IPS-18c (cell line): ENCODE results near the gene PRKCSH.
"Not testable (repeated sequence)": the region's sequence is repeated elsewhere in the genome, so short reads cannot be mapped to it uniquely, and the experiment has no call there.

Source experiments
- H3K4me3 ChIP-seq: 2 replicates; pipeline ENCODE4 v1.7.0; 2013; ENCODE audit warnings: low read depth, mild to moderate bottlenecking, low read length, moderate library complexity; ENCODE audit not compliant: insufficient read depth
- H3K9me3 ChIP-seq: one replicate; pipeline ENCODE4 v1.6.1; 2013; ENCODE audit warnings: mild to moderate bottlenecking, low read length, moderate library complexity; ENCODE audit not compliant: control insufficient read depth, insufficient read depth

Gene PRKCSH

GRCh38 chr19:11444059-11444458 is 8.6 kb downstream of the PRKCSH start:
- H3K9me3 ChIP-seq, result no peaks in the 10 kb centered on the region
- H3K4me3 ChIP-seq, result no peak overlapping the region

DNA sequence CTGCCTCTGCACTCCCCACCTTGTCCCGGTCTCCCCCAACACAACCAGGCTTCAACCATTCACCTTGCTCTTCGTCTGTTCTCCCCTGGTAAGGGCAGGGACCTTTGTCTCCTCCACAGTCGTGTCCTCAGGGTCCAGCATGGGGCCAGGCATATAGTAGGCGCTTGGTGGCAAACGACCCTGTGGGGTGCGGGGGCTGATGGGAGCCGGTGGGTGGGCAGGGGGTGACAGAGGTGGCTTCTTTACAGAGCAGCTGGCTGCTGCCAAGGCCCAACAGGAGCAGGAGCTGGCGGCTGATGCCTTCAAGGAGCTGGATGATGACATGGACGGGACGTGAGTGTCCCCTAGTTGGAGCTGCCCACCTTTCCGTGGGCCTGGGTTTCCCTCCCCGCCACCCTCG is 9.7 kb downstream of the PRKCSH start:
- H3K9me3 ChIP-seq, result no peaks in the 10 kb centered on the region
- no peak overlapping the region for H3K4me3 ChIP-seq

- no peaks in the 10 kb centered on the region for H3K9me3 ChIP-seq
These were observed 10.8 kb downstream of the PRKCSH start for GRCh38 chr19:11446271-11446651.

GRCh38 chr19:11446652-11447301 is 11.3 kb downstream of the PRKCSH start:
- Histone ChIP-seq H3K9me3 (no peaks in the 10 kb centered on the region), H3K4me3 (no peak overlapping the region)

More at GRCh38 chr19:11446271-11446651, 10.8 kb downstream of the PRKCSH start:
- no peak overlapping the region for H3K4me3 ChIP-seq

DNA sequence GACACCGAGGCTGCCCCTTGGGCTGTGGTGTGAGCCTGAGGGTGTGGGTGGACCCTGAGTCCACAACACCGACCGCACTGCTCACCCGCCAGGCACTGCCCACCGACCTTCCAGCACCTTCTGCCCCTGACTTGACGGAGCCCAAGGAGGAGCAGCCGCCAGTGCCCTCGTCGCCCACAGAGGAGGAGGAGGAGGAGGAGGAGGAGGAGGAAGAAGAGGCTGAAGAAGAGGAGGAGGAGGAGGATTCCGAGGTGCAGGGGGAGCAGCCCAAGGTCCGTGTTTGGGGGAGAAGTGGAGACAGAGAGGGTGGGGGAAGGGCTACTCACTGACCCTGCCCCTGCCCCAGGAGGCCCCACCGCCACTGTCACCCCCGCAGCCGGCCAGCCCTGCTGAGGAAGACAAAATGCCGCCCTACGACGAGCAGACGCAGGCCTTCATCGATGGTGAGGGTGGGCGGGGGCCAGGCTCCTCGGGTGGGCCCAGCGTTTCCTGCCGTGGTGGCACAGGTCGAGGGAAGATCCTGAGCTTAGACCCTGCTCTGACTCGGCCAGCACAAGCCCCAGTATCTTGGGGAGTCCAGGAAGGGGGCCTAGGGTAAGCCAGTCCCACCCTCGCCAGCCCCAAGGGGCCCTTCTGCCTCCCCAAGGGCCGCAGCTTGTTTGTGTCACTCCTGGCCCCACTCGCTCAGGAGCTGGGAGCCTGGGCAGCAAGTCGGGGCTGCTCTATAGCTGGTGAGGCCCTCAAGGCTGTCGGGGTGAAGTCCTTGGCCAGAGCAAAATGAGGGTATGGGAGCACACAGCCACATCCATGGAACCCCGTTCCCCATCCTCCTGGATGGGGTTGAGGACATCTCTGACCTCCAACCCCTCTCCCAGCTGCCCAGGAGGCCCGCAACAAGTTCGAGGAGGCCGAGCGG is 12.2 kb downstream of the PRKCSH start:
- Histone ChIP-seq H3K4me3 (no peak overlapping the region), H3K9me3 (no peaks in the 10 kb centered on the region)

GRCh38 chr19:11448410-11448809 is 13.0 kb downstream of the PRKCSH start:
- H3K9me3 ChIP-seq, result no peaks in the 10 kb centered on the region
- no peak overlapping the region for H3K4me3 ChIP-seq

DNA sequence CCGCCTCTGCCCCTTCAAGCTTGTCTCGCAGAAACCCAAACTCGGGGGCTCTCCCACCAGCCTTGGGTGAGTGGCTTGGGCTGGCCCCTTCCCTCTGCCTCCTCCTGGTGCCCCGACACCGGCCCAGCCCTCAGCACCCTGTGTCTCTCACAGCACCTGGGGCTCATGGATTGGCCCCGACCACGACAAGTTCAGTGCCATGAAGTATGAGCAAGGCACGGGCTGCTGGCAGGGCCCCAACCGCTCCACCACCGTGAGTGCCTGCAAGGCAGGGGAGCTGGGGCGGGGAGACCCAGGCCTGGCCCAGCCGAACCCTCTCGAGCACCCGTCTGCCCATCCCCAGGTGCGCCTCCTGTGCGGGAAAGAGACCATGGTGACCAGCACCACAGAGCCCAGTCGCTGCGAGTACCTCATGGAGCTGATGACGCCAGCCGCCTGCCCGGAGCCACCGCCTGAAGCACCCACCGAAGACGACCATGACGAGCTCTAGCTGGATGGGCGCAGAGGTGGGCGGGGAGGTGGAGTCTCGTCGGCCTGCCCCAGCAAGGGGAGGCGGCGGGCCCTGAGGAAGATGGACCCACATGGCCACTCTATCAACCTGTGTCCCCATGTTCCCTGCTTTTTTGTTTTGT is 13.6 kb downstream of the PRKCSH start:
- Histone ChIP-seq H3K9me3 (no peaks in the 10 kb centered on the region), H3K4me3 (no peak overlapping the region)

DNA sequence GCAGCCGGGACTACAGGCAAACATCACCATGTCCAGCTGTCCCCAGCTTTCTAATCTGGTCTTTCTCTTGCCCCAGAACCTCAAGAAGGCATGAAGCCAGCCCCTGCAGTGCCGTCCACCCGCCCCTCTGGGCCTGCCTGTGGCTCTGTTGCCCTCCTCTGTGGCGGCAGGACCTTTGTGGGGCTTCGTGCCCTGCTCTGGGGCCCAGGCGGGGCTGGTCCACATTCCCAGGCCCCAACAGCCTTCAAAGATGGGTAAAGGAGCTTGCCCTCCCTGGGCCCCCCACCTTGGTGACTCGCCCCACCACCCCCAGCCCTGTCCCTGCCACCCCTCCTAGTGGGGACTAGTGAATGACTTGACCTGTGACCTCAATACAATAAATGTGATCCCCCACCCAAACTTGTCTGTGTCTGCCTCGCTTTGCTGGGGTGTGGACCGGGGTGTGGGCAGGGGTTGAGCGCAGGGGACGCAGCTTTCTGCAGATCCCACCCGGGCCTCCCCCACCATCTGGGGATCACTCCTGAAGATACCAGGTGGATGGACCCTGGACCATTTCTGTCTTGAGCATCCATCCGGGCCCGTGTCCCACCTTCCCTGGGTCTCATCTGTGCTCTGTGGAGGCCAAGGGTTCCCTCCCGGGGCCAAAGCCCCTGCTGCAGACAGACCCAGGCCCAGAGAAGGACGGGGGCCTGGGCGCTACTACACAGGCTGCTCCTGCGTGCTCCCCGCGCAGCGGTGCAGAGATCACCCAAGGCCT is 15.3 kb downstream of the PRKCSH start:
- H3K9me3 ChIP-seq, result no peaks in the 10 kb centered on the region

DNA sequence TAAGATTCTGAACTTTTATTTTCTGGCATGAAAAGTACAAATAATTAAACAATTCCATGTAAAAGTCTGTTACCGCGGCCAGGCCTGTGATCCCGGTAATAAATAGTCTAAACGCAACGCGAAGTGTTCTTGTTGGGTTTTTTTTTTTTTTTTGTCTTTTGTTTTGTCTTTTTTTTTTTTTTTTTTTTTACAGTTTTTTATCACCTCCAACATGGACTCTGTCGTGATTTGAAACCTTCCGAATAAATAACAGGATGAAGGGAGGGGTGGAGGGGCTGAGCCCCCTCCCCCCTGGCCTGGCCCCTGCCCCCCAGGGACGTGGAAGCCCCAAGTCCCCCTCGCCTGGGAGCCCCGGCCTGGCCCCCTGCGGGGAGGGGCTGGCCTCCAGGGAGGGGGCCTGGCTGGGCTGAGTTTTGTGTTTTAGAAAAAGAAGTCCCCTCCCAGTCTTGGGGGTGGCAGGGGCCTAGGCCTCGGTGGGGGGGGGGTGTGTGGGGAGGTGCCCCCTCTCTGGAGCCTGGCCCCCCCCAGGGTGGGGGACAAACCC is 16.0 kb downstream of the PRKCSH start:
- no peaks in the 10 kb centered on the region for H3K9me3 ChIP-seq
- H3K4me3 ChIP-seq, result no peak overlapping the region; the same call in 1 of the 2 replicates

More for the DNA sequence above, 15.3 kb downstream of the PRKCSH start:
- H3K4me3 ChIP-seq, result no peak overlapping the region

- H3K4me3 ChIP-seq, result no peak overlapping the region; the same call in 1 of the 2 replicates
These were observed 16.6 kb downstream of the PRKCSH start for GRCh38 chr19:11451871-11452619.

DNA sequence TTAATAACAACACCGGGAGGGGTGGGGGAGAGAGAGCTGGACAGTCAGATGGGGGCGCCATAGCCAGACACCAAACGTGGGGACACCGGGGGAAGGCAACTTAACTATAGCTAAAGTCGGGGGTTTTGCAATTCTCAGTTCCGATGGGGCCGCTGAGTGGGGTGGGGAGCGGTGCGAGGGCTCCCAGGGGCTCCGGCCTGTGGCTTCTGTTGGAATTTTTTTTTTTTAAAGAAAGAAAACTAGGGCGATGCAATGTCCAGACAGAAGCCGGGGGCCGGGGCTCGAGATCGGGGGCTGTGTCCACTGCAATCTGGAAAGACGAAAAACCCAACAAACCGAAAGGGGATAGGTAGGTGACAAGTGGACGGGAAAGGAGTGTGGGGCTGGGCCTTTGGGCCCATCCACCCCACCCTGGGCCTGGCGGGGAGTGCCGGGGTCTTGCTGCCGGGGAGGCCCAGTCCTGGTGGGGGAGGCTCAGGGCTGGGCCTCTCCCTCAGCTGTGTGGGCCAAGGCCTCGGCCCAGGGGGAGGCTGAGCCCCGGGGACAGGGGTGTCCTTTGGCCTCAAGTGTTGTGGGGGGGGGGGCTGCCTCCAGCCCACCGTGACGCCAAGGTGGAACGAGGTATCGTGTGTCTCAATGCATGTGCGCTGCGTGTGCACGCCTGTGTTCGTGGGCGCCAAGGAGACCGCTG is 17.3 kb downstream of the PRKCSH start:
- H3K4me3 ChIP-seq, result no peak overlapping the region
- H3K9me3 ChIP-seq, result no peaks in the 10 kb centered on the region

More at GRCh38 chr19:11451871-11452619, 16.6 kb downstream of the PRKCSH start:
- no peaks in the 10 kb centered on the region for H3K9me3 ChIP-seq

- H3K4me3 ChIP-seq, result no peak overlapping the region
These were observed 18.3 kb downstream of the PRKCSH start for GRCh38 chr19:11453468-11454341.

GRCh38 chr19:11455233-11455554 is 19.8 kb downstream of the PRKCSH start:
- not testable (repeated sequence) for H3K9me3 ChIP-seq, H3K4me3 ChIP-seq

More at GRCh38 chr19:11453468-11454341, 18.3 kb downstream of the PRKCSH start:
- no peaks in the 10 kb centered on the region for H3K9me3 ChIP-seq

- H3K4me3 ChIP-seq, result no peak overlapping the region
- H3K9me3 ChIP-seq, result no peaks in the 10 kb centered on the region
These were observed 21.2 kb downstream of the PRKCSH start for GRCh38 chr19:11456659-11457058.

DNA sequence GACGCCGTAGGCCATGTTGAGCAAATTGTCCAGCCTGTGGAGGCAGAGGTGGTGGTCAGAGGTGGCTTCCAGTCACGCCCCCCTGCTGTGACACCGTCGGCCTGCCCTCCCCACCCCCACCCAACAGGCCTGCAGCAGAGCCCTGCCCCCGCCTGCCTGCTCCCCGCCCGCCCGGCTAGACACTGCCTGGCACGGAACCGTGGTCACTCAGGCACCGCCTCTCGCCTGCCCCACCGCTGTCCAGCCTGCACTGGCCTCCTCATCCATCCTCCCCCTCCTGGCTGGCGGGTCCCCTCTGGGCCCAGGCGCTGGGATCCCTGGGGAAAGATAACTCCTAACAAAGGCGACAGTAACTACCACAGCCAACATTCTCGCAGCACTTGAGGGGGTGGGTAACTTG is 21.7 kb downstream of the PRKCSH start:
- Histone ChIP-seq H3K9me3 (no peaks in the 10 kb centered on the region), H3K4me3 (no peak overlapping the region)
